HG03280 (cell line): ENCODE measurements around the gene NCF2.
A peak's percentile ranks its signal among the peaks of the same experiment; 100 is the strongest.

ENCODE experiments used
- ATAC-seq: cut with Tn5 transposase; IDR thresholded peaks from one replicate; pipeline ENCODE4 v1.9.1; 2021; ENCODE audit warnings: mild to moderate bottlenecking, moderate library complexity; ENCODE audit not compliant: unreplicated experiment

Gene NCF2

GRCh38 chr1:183612407-183612806, 22.1 kb upstream of the NCF2 start:
- no peak for ATAC-seq

- ATAC-seq: no peak
Measured at GRCh38 chr1:183611021-183611420, 20.8 kb upstream of the NCF2 start.

GRCh38 chr1:183609759-183610452, 19.6 kb upstream of the NCF2 start:
- no peak for ATAC-seq

- peak; percentile 33 for ATAC-seq
Measured at GRCh38 chr1:183609313-183609712, 19.1 kb upstream of the NCF2 start.

- ATAC-seq: no peak
Measured at GRCh38 chr1:183607322-183607980, 17.2 kb upstream of the NCF2 start.

GRCh38 chr1:183605904-183606303, 15.6 kb upstream of the NCF2 start:
- no peak for ATAC-seq

- peak; percentile 33 for ATAC-seq
Measured at GRCh38 chr1:183604815-183605214, 14.6 kb upstream of the NCF2 start.

GRCh38 chr1:183604038-183604808, 14.0 kb upstream of the NCF2 start:
- peak; percentile 53 for ATAC-seq

GRCh38 chr1:183602510-183602909, 12.3 kb upstream of the NCF2 start:
- no peak for ATAC-seq

- no peak for ATAC-seq
Measured at GRCh38 chr1:183600634-183601033, 10.4 kb upstream of the NCF2 start.

- no peak for ATAC-seq
Measured at GRCh38 chr1:183600136-183600535, 9.9 kb upstream of the NCF2 start.

GRCh38 chr1:183598386-183598785, 8.1 kb upstream of the NCF2 start:
- no peak for ATAC-seq

- ATAC-seq: no peak
Measured at GRCh38 chr1:183597656-183598347, 7.5 kb upstream of the NCF2 start.

GRCh38 chr1:183596500-183596899, 6.2 kb upstream of the NCF2 start:
- no peak for ATAC-seq

GRCh38 chr1:183595537-183595936, 5.3 kb upstream of the NCF2 start:
- ATAC-seq: no peak

GRCh38 chr1:183593356-183593755, 3.1 kb upstream of the NCF2 start:
- ATAC-seq: peak; percentile 46

GRCh38 chr1:183592733-183593132, 2.5 kb upstream of the NCF2 start:
- ATAC-seq: no peak

- peak; percentile 27 for ATAC-seq
Measured at GRCh38 chr1:183589874-183590243, 400 bp downstream of the NCF2 start.

- ATAC-seq: no peak
Measured at GRCh38 chr1:183589384-183589783, 875 bp downstream of the NCF2 start.

- ATAC-seq: no peak
Measured at GRCh38 chr1:183588827-183589226, 1.4 kb downstream of the NCF2 start.

- ATAC-seq: no peak
Measured at GRCh38 chr1:183586926-183587325, 3.3 kb downstream of the NCF2 start.
